Keratinocyte (primary cell): ENCODE data around the gene ATP6V1E1.

ENCODE experiments used
- CTCF ChIP-seq, 3 experiments: IDR thresholded peaks in 1 of 3; conservative IDR thresholded peaks in 1 of 3; optimal IDR thresholded peaks in 1 of 3; 2 replicates in 2 of 3; 3 replicates in 1 of 3; pipeline versions ENCODE3 to v1.5.1; 2011; ENCODE audit warnings: low read length in 3 of 3, mild to moderate bottlenecking in 3 of 3, moderate library complexity in 2 of 3, control low read depth in 1 of 3, inconsistent platforms in 1 of 3; ENCODE audit not compliant: insufficient read depth in 2 of 3; ENCODE audit errors: extremely low read depth in 1 of 3
- EZH2 ChIP-seq: IDR thresholded peaks from one replicate; pipeline ENCODE4 v1.6.1; 2012; ENCODE audit warnings: inconsistent platforms, mild to moderate bottlenecking, low read length, moderate library complexity

GRCh38 chr22:17648569-17648968 is 20.0 kb upstream of the ATP6V1E1 start:
- TF ChIP-seq CTCF (optimal IDR thresholded peaks at IDR 0.05 in 1 of 3, IDR thresholded peaks at IDR 0.05 in 1 of 3, conservative IDR thresholded peaks at IDR 0.05 in 1 of 3; ENCODE audit: extremely low read depth in 1 of 3, insufficient read depth in 2 of 3, low read length in 3 of 3) (no peak), EZH2 (no peak)
